Renal cortical epithelial cell (primary cell): ENCODE measurements around the gene POR. TPM values are rescaled to one million over a fixed set of nuclear protein-coding genes. Genes with fewer than 3 reads are reported as not detected.
A peak's percentile ranks its signal among the peaks of the same experiment; 100 is the strongest.
"Not testable (repeated sequence)": the region's sequence is repeated elsewhere in the genome, so short reads cannot be mapped to it uniquely, and the experiment has no call there.

Experiments used
- DNase-seq: peaks from one replicate; pipeline ENCODE4 v3.0.0-alpha.2; 2011; ENCODE audit warnings: low read depth
- total RNA-seq: library from RNA; depleted of rRNA; stranded (reverse); fragments of >200 nt; gene quantifications from 2 replicates; pipeline ENCODE4 v1.2.3, GENCODE V29; 2014

The POR gene
- total RNA-seq, 1 donor from 2014 or later: 82.1 TPM

DNA sequence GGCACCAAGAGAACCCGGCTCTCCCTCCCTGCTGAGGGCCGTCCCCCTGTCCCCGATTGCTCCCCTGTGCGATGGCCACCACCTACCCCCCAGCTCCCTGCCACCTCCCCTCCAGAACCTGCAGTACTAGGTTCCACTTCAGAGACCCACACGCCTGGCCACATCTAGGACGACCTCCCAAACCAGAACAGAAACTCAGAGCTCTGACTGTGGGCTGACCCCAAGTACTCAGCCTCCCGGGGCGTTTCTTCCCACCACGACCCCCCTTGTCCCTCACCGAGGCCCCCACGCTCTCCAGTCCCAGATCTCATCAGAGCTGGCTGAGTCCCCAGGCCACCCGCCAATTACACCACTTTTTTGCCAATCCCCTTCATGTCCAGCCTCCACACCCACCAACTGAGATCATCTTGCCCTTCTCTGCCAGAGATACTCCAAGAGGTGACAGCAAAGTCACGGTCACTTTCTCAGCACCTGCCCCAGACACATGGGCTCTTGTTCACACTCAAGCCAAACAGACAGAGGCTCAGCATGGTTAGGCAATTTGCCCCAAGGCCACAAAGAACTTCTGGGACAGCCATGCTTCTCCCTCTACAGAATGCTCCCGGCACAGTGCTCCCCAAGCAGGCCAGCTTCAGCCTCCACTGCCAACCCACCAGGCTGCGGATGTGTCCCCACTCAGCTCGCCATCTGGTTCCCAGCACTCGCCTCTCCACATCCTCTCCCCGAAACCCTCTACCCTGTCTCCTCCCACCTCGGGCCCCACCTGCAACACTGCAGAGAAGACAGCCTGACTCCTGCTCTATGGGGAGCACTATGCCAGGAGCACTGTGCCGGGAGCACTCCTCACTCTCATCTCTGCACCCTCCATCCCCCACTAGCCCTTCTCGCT lies 74.8 kb downstream of the POR start:
- no peak for DNase-seq

- no peak for DNase-seq
Measured at GRCh38 chr7:75991531-75992082, 76.7 kb downstream of the POR start.

DNA sequence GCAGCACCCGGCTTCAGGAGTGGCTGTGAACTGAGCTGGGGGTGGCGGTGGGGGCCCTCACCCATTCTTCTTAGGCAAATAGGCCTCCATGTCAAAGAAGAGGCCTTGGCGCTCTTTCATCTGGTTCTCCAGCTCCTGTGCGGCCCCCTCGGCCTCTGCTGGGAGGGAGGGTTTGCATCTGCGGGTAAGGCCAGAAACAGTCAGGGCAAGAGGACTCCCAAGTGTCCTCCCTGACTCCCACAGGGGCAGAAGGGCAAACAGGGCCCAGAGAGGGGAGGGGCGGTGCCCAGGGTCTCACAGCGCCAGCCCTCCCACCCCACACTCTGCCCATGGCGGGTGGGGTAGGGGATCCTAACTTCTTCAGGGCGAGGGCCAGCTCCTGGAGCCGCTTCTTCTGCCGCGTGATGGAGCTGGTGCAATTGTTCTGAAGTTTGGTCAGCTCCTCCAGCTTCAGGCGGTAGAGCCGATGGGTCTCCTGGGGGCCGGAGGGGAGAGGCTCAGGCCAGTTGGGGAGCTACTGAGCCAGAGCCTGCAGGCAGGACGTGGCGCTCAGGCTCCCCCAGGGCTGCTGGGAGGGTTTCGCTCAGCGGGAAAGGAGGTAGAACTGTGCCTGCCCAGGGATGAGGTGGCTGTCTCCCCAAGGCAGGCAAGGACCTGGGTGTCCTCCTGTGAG lies 77.3 kb downstream of the POR start:
- DNase-seq: no peak

- peak; percentile 18 for DNase-seq
Measured at GRCh38 chr7:75993689-75994387, 78.9 kb downstream of the POR start.

GRCh38 chr7:75994388-75995051 lies 79.6 kb downstream of the POR start, which contains the start of gene TMEM120A:
Gene TMEM120A (minus strand): TSS chr7:75994595. CDS start chr7:75994570, 25 bp downstream.
- peak; percentile 65 for DNase-seq

DNA sequence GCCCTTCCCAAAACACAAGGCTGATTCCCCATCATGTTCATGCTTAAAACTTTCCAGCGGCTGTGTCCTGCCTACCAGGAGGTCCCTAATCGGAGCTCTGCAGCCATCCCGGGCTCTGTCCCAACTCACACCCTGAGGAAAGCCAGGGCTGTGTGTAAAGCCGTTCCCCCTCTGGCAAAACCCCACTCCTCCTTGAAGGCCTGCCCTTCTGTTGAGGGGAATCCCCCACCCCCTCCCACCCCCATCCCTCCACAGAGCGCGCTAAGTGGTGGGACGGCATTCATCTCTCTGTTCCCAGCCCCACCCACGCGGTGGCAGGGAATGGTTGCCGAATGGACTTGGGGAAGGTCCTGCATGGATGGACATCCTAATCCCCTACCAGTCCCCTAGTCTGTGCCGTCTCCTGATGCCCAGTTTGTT lies 80.1 kb downstream of the POR start:
- DNase-seq: no peak

GRCh38 chr7:75995996-75996395 lies 81.0 kb downstream of the POR start:
- no peak for DNase-seq

DNA sequence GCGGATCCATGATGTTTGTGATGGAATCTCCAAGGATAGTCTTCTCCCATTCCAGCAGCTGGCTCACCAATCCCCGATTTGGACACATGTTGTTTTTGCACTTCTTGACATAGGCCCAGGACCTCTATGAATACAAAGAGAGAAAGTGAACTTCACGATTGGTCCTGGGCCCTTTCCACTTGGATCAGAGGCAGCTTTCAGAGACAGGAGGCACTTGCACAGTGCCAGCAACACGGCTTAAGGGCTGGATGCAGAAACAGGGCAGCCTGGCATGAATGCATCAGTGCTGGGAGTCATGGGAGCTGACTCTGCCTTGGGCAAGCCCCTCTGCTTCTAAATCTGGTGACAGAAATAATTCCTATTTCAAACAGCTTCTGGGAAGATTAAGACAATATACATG lies 81.5 kb downstream of the POR start:
- DNase-seq: no peak

- no peak for DNase-seq
Measured at GRCh38 chr7:75998038-75998437, 83.1 kb downstream of the POR start.

- no peak for DNase-seq
Measured at GRCh38 chr7:76000566-76000965, 85.6 kb downstream of the POR start.

DNA sequence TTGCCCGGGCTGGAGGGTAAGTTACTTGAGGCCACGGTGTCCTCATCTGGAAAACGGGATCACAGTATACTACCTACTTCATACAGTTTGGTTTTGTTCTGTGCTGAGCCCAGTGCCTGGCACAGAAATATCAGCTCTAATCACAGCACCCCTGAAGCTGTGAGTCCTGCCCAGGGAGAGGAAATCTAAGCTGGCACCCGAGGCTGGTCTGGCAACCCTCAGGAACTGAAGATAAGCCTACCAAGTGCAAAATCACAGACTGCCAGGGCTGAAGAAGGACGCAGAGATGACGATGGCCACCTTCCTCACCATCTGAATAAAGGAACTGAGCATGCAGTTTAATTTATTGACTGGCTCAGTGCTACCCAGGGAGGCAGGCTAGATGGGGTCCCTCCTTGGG lies 87.2 kb downstream of the POR start:
- no peak for DNase-seq

DNA sequence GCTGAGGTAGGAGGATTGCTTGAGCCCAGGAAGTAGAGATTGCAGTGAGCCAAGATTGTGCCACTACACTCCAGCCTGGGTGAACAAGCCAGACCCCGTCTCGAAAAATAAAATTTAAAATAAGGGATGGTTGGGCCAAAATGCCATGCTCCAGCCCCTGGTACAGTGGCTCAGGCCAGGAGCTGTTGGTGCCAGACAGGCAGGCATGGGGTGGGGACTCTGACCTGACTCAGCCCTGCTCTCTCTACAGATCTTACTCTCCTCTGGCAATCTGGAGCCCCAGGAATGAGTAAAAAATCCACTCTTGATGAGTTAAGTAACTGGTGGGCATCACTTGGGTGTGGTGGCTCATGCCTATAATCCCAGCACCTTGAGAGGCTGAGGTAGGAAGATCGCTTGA lies 87.9 kb downstream of the POR start:
- no peak for DNase-seq

GRCh38 chr7:76003351-76003750 lies 88.4 kb downstream of the POR start:
- no peak for DNase-seq

- not testable (repeated sequence) for DNase-seq
Measured at GRCh38 chr7:76005004-76005403, 90.0 kb downstream of the POR start.

DNA sequence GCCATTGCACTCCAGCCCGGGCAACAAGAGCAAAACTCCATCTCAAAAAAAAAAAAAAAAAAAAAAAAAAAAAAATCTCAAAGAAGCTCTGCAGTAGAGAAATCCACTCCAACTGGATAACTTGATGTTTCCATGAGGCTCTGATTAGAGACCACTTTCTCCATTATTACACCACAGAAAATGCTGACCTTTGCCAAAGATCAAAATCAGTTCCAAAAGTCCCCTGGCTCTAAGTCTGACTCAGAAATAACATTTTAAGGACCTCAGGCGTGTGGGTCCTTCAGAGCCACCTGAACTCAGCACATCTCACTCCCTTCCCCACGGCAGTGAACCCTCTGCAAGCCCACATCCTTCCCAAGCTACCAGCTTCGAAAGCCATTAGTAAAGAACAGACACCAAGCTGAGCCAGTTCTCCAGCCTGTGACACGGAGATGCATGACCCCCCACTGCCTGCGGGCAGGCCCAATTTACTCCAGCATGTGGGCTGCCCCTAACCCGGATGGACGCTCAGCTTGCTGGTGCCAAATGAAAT lies 93.3 kb downstream of the POR start:
- DNase-seq: no peak

DNA sequence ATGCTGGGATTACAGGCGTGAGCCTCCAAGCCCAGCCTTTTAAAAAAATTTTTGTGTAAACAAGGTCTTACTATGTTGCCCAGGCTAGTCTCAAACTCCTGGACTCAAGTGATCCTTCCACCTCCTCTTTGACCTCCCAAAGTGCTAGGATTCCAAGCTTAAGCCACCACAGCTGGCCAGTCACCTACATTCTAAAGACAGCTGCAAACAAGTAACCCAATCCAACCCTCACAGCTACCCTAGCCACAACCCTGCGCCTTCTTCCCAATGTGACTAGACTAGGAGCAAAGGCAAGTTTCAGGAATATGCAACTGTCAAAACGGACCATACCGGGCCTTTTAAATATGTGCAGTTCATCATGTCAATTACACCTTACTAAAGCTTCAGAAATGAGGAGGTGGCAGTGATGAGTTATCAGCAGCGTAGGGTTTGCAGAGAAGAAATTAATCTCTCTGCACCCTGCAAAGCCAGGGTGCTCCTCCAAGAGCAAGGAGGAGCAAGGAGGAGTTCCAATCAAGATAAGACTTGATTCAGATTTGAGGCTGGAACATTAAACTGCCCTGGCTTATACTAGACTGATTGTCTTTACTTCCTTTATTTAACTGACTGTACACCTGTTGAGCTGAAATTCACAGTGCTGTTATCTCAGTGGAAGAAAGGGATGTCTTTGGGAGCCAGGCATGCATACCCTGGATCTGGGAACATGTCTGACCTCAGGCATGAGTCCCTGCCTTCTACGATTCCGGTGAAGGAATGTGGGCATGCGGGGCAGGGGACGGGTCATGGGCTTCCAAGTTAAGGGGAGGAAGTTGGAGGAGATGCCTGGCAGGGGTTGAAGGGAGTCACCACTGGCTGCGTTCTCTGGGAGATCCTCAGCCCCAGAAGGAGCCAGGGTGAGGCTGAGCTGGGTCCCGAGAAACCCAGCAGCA lies 95.0 kb downstream of the POR start:
- no peak for DNase-seq

DNA sequence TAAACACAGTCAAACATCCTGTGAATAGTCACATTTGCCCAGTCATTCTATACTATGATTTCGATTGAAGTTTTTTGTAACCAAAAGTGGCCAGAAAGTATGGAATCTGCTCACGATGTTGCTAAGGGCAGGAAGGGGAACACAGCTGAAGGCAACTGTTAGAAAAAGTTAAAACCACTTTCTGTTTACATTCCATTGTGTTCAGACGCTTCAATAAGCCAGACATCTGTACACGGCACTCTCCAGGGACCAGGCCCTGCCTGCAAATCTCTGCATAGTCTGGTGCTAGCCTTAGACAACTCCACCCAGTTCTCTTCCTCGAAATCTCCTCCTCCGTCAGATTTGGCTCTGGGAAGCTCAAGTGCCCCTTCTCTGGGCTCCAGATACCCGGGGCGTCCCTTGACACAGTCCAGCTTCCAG lies 96.5 kb downstream of the POR start:
- no peak for DNase-seq

DNA sequence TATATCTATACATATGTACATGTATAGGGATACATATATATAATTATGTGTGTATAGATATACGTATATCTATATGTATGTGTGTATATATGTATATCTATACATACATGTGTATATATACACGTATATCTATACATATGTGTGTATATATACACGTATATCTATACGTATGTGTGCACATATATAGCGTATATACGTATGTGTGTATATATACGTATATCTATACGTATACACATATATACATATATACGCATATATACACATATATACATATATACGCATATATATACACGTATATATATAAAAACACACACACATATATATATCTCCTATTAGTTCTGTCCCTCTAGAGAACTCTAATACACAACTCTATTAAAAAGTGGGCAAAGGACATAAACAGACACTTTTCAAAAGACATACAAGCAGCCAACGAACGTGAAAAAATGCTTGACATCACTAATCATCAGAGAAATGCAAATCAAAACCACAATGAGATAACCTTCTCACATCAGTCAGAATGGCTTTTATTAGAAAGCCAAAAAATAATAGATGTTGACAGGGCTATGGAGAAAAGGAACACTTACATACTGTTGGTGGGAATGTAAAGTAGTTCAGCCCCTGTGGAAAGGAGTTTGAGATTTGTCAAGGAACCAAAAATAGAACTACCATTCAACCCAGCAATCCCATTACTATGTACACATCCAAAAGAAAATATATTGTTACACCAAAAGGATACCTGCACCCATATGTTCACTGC lies 101.4 kb downstream of the POR start:
- no peak for DNase-seq

DNA sequence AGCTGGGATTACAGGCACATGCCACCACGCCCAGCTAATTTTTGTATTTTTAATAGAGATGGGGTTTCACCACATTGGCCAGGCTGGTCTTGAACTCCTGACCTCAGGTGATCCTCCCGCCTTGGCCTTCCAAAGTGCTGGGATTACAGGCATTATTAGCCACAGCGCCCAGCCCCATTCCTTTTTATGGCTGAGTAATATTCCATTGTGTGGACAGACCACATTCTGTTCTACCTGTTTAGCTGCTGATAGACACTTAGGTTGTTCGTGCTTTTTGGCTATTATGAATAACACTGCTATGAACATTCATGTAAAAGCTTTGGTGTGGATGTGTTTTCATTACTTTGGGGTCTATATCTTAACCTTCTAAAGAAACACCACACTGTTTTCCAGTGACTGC lies 103.6 kb downstream of the POR start:
- DNase-seq: not testable (repeated sequence)
